Fibroblast of villous mesenchyme (primary cell): ENCODE measurements around the gene SCGB1A1. TPM values are rescaled to one million over a fixed set of nuclear protein-coding genes. Genes with fewer than 3 reads are reported as not detected.
A peak's percentile ranks its signal among the peaks of the same experiment; 100 is the strongest.

Source experiments
- DNase-seq: peaks from one replicate; pipeline ENCODE4 v3.0.0-alpha.2; 2010; ENCODE audit warnings: low read depth
- H3K4me3 ChIP-seq: 2 replicates; pipeline ENCODE4 v1.5.1; 2011; ENCODE audit warnings: low read depth, mild to moderate bottlenecking, low read length
- CTCF ChIP-seq: IDR thresholded peaks from 2 replicates; pipeline ENCODE4 v1.5.1; 2012; ENCODE audit warnings: low read depth, mild to moderate bottlenecking, low read length; ENCODE audit not compliant: insufficient read depth
- total RNA-seq: library from RNA; depleted of rRNA; stranded (reverse); fragments of >200 nt; gene quantifications from 2 replicates; pipeline ENCODE4 v1.2.3, GENCODE V29; 2012

The SCGB1A1 gene
- total RNA-seq, 1 donor, result not detected

GRCh38 chr11:62419314-62419929, 589 bp downstream of the SCGB1A1 start:
- peak; percentile 59 for DNase-seq
- TF ChIP-seq CTCF, result no peak
- H3K4me3 ChIP-seq, result peak overlapping the region; percentile 1

- no peak overlapping the region for H3K4me3 ChIP-seq
- peak; percentile 57 for DNase-seq
- TF ChIP-seq CTCF, result no peak
These were observed 1.1 kb downstream of the SCGB1A1 start for GRCh38 chr11:62419943-62420342.

GRCh38 chr11:62420882-62421281, 2.0 kb downstream of the SCGB1A1 start:
- H3K4me3 ChIP-seq, result no peak overlapping the region
- DNase-seq, result no peak
- no peak for TF ChIP-seq CTCF

- H3K4me3 ChIP-seq, result no peak overlapping the region
- no peak for TF ChIP-seq CTCF
- DNase-seq, result no peak
These were observed 3.2 kb downstream of the SCGB1A1 start for GRCh38 chr11:62421996-62422395.

GRCh38 chr11:62423012-62423411, 4.2 kb downstream of the SCGB1A1 start:
- DNase-seq, result no peak
- no peak overlapping the region for H3K4me3 ChIP-seq
- no peak for TF ChIP-seq CTCF

GRCh38 chr11:62427630-62428233, 8.9 kb downstream of the SCGB1A1 start:
- no peak for TF ChIP-seq CTCF
- H3K4me3 ChIP-seq, result no peak overlapping the region
- DNase-seq, result peak; percentile 83

- peak; percentile 51 for DNase-seq
- no peak for TF ChIP-seq CTCF
- no peak overlapping the region for H3K4me3 ChIP-seq
These were observed 10.2 kb downstream of the SCGB1A1 start for GRCh38 chr11:62428871-62429560.
